HepG2 (cell line): ENCODE measurements around the gene SEMA3G. TPM values are rescaled to one million over a fixed set of nuclear protein-coding genes. Genes with fewer than 3 reads are reported as not detected.

Source experiments
- ARHGAP35 ChIP-seq: sonication (generic); formaldehyde crosslinking; IDR thresholded peaks from 2 replicates; pipeline ENCODE4 v1.9.0; 2022; ENCODE audit warnings: mild to moderate bottlenecking, inconsistent platforms, moderate library complexity, missing genetic modification reagents, borderline replicate concordance
- ARNT ChIP-seq: fragments of 450-650 bp; IDR thresholded peaks from 2 replicates; pipeline ENCODE4 v1.6.1; 2017
- GLI4 ChIP-seq: sonication (generic); formaldehyde crosslinking; IDR thresholded peaks from 2 replicates; pipeline ENCODE4 v1.5.1; 2020; ENCODE audit warnings: missing genetic modification reagents, mild to moderate bottlenecking, moderate library complexity, borderline replicate concordance
- MXD4 ChIP-seq: IDR thresholded peaks from 2 replicates; pipeline ENCODE4 v1.6.1; 2016; ENCODE audit warnings: mild to moderate bottlenecking, missing biosample characterization, missing genetic modification reagents
- MYNN ChIP-seq: sonication (generic); formaldehyde crosslinking; IDR thresholded peaks from 2 replicates; pipeline ENCODE4 v1.4.0; 2020; ENCODE audit warnings: mild to moderate bottlenecking, low read depth, missing genetic modification reagents
- NFYB ChIP-seq: sonication (generic); formaldehyde crosslinking; IDR thresholded peaks from 2 replicates; pipeline ENCODE4 v1.4.0; 2020; ENCODE audit warnings: missing genetic modification reagents
- PPARG ChIP-seq: conservative IDR thresholded peaks from 2 replicates; pipeline ENCODE4 v1.6.1; 2016; ENCODE audit warnings: missing biosample characterization, missing genetic modification reagents
- SMAD3 ChIP-seq: sonication (generic); formaldehyde crosslinking; IDR thresholded peaks from 2 replicates; pipeline ENCODE4 v1.4.0; 2020; ENCODE audit warnings: missing genetic modification reagents
- TMF1 ChIP-seq: sonication (generic); formaldehyde crosslinking; IDR thresholded peaks from 2 replicates; pipeline ENCODE4 v1.8.1; 2022; ENCODE audit warnings: low read depth, missing genetic modification reagents
- ZNF24 ChIP-seq: fragments of 450-650 bp; IDR thresholded peaks from 2 replicates; pipeline ENCODE4 v1.6.1; 2017; ENCODE audit warnings: antibody characterized with exemption, mild to moderate bottlenecking
- ZNF326 ChIP-seq: sonication (generic); formaldehyde crosslinking; IDR thresholded peaks from 2 replicates; pipeline ENCODE4 v1.4.0; 2020; ENCODE audit warnings: missing genetic modification reagents, borderline replicate concordance
- ZNF550 ChIP-seq: sonication (generic); formaldehyde crosslinking; IDR thresholded peaks from 2 replicates; pipeline ENCODE4 v1.4.0; 2020; ENCODE audit warnings: mild to moderate bottlenecking, missing genetic modification reagents, borderline replicate concordance
- ZSCAN30 ChIP-seq: sonication (generic); formaldehyde crosslinking; IDR thresholded peaks from 2 replicates; pipeline ENCODE4 v1.5.0; 2020; ENCODE audit warnings: mild to moderate bottlenecking, missing genetic modification reagents
- polyA plus RNA-seq, 8 experiments: library from polyadenylated mRNA; depleted of rRNA in 3 of 8; stranded (reverse) in 7 of 8; unstranded in 1 of 8; fragments of >200 nt; fragmentation: Illumina TruSeq in 4 of 8; extraction: Trizol in 4 of 8; gene quantifications; 2 replicates each; pipeline versions ENCODE4 v1.2.1 to v1.2.3, GENCODE V29; 2011 to 2016; ENCODE audit warnings: low read depth in 4 of 8, missing spikeins in 1 of 8, mixed read lengths in 1 of 8; ENCODE audit not compliant: insufficient read depth in 1 of 8
- total RNA-seq, 5 experiments: library from RNA; depleted of rRNA; stranded (reverse); fragments of >200 nt; fragmentation: Illumina TruSeq; extraction: Trizol; gene quantifications; 2 replicates each; pipeline ENCODE4 v1.2.3, GENCODE V29; 2016; ENCODE audit warnings: low read depth in 1 of 5
- TF ChIP-seq, protein P1 (sequence below): sonication (generic); formaldehyde crosslinking; IDR thresholded peaks from 2 replicates; pipeline ENCODE4 v1.5.0; 2020; ENCODE audit warnings: mild to moderate bottlenecking, missing genetic modification reagents
- TF ChIP-seq, protein P2 (sequence below): sonication (generic); formaldehyde crosslinking; IDR thresholded peaks from 2 replicates; pipeline ENCODE4 v1.4.0; 2020; ENCODE audit warnings: mild to moderate bottlenecking, missing genetic modification reagents
- TF ChIP-seq, protein P3 (sequence below): sonication (generic); formaldehyde crosslinking; IDR thresholded peaks from 2 replicates; pipeline ENCODE4 v1.4.0; 2020; ENCODE audit warnings: missing genetic modification reagents, borderline replicate concordance
- TF ChIP-seq, protein P4 (sequence below): fragments of 450-650 bp; IDR thresholded peaks from 2 replicates; pipeline ENCODE4 v1.6.1; 2016
- TF ChIP-seq, protein P5 (sequence below): sonication (generic); formaldehyde crosslinking; IDR thresholded peaks from 2 replicates; pipeline ENCODE4 v1.5.0; 2020; ENCODE audit warnings: missing genetic modification reagents
- TF ChIP-seq, protein P6 (sequence below): sonication (generic); formaldehyde crosslinking; IDR thresholded peaks from 2 replicates; pipeline ENCODE4 v1.4.0; 2020; ENCODE audit warnings: mild to moderate bottlenecking, missing genetic modification reagents

The SEMA3G gene
- total and polyA plus RNA-seq, 2 of the 13 experiments (the other 11 are each of a cell fraction or from before 2014, with no cell fraction given) = 6.1 to 8.3 TPM

DNA sequence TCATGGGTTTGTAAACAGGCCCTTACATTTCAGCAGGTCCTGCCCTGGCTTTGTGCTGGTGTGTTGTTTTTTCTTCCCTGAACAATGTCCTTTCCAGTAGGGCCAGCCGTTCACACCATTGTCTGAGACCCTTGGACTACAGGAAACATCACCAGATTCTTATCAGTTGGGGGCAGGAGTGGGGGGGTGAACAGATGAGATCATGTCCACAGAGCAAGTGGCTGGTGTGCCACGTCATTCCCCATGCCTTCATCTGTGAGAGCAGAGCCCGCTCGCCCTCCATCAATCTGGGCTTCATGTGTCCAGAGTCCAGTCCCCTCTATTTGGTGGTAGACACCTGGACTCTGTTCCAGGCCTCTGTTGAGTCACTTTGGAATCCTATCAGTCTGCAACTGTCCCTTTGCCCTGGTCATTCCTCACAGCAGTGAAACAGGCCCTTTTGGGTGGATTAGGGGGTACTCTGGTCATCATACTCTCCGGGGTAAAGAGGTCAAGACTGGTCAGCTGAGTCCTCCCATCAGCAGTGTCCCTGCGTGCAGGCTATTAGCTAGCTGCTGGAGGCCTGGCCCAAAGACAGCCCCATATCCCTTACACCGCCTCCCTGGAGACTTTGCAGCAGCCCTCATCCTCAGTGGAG, 15.0 kb downstream of the SEMA3G start (continued):
- TF ChIP-seq, protein P1, sequence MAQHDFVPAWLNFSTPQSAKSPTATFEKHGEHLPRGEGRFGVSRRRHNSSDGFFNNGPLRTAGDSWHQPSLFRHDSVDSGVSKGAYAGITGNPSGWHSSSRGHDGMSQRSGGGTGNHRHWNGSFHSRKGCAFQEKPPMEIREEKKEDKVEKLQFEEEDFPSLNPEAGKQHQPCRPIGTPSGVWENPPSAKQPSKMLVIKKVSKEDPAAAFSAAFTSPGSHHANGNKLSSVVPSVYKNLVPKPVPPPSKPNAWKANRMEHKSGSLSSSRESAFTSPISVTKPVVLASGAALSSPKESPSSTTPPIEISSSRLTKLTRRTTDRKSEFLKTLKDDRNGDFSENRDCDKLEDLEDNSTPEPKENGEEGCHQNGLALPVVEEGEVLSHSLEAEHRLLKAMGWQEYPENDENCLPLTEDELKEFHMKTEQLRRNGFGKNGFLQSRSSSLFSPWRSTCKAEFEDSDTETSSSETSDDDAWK (CRISPR knock-in tag) = no peak
- TF ChIP-seq, protein P2, sequence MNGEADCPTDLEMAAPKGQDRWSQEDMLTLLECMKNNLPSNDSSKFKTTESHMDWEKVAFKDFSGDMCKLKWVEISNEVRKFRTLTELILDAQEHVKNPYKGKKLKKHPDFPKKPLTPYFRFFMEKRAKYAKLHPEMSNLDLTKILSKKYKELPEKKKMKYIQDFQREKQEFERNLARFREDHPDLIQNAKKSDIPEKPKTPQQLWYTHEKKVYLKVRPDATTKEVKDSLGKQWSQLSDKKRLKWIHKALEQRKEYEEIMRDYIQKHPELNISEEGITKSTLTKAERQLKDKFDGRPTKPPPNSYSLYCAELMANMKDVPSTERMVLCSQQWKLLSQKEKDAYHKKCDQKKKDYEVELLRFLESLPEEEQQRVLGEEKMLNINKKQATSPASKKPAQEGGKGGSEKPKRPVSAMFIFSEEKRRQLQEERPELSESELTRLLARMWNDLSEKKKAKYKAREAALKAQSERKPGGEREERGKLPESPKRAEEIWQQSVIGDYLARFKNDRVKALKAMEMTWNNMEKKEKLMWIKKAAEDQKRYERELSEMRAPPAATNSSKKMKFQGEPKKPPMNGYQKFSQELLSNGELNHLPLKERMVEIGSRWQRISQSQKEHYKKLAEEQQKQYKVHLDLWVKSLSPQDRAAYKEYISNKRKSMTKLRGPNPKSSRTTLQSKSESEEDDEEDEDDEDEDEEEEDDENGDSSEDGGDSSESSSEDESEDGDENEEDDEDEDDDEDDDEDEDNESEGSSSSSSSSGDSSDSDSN = peak; percentile 53; the same call in 1 of the 2 replicates
- TF ChIP-seq TMF1 (CRISPR knock-in tag) (no peak), ZNF326 (CRISPR knock-in tag) (no peak), PPARG (CRISPR knock-in tag) (peak; percentile 58; the same call in 1 of the 2 replicates), ZNF550 (CRISPR knock-in tag) (no peak), ARNT (no peak), MYNN (no peak), ARHGAP35 (no peak), NFYB (peak; percentile 33; the same call in 1 of the 2 replicates), ZNF24 (no peak), MXD4 (CRISPR knock-in tag) (no peak), ZSCAN30 (CRISPR knock-in tag) (no peak), GLI4 (CRISPR knock-in tag) (no peak), SMAD3 (CRISPR knock-in tag) (peak; percentile 71; the same call in 1 of the 2 replicates)
- TF ChIP-seq, protein P3, sequence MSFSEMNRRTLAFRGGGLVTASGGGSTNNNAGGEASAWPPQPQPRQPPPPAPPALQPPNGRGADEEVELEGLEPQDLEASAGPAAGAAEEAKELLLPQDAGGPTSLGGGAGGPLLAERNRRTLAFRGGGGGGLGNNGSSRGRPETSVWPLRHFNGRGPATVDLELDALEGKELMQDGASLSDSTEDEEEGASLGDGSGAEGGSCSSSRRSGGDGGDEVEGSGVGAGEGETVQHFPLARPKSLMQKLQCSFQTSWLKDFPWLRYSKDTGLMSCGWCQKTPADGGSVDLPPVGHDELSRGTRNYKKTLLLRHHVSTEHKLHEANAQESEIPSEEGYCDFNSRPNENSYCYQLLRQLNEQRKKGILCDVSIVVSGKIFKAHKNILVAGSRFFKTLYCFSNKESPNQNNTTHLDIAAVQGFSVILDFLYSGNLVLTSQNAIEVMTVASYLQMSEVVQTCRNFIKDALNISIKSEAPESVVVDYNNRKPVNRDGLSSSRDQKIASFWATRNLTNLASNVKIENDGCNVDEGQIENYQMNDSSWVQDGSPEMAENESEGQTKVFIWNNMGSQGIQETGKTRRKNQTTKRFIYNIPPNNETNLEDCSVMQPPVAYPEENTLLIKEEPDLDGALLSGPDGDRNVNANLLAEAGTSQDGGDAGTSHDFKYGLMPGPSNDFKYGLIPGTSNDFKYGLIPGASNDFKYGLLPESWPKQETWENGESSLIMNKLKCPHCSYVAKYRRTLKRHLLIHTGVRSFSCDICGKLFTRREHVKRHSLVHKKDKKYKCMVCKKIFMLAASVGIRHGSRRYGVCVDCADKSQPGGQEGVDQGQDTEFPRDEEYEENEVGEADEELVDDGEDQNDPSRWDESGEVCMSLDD (CRISPR knock-in tag) = no peak
- TF ChIP-seq, protein P4, sequence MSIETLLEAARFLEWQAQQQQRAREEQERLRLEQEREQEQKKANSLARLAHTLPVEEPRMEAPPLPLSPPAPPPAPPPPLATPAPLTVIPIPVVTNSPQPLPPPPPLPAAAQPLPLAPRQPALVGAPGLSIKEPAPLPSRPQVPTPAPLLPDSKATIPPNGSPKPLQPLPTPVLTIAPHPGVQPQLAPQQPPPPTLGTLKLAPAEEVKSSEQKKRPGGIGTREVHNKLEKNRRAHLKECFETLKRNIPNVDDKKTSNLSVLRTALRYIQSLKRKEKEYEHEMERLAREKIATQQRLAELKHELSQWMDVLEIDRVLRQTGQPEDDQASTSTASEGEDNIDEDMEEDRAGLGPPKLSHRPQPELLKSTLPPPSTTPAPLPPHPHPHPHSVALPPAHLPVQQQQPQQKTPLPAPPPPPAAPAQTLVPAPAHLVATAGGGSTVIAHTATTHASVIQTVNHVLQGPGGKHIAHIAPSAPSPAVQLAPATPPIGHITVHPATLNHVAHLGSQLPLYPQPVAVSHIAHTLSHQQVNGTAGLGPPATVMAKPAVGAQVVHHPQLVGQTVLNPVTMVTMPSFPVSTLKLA = no peak
- TF ChIP-seq, protein P5, sequence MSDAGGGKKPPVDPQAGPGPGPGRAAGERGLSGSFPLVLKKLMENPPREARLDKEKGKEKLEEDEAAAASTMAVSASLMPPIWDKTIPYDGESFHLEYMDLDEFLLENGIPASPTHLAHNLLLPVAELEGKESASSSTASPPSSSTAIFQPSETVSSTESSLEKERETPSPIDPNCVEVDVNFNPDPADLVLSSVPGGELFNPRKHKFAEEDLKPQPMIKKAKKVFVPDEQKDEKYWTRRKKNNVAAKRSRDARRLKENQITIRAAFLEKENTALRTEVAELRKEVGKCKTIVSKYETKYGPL = no peak
- TF ChIP-seq, protein P6, sequence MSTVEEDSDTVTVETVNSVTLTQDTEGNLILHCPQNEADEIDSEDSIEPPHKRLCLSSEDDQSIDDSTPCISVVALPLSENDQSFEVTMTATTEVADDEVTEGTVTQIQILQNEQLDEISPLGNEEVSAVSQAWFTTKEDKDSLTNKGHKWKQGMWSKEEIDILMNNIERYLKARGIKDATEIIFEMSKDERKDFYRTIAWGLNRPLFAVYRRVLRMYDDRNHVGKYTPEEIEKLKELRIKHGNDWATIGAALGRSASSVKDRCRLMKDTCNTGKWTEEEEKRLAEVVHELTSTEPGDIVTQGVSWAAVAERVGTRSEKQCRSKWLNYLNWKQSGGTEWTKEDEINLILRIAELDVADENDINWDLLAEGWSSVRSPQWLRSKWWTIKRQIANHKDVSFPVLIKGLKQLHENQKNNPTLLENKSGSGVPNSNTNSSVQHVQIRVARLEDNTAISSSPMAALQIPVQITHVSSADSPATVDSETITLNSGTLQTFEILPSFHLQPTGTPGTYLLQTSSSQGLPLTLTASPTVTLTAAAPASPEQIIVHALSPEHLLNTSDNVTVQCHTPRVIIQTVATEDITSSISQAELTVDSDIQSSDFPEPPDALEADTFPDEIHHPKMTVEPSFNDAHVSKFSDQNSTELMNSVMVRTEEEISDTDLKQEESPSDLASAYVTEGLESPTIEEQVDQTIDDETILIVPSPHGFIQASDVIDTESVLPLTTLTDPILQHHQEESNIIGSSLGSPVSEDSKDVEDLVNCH (CRISPR knock-in tag) = no peak
